ENCODE results near the gene CYP11A1.

GRCh38 chr15:74337607-74338211 is 29.7 kb downstream of the CYP11A1 start:
- TF ChIP-seq CTCF (IDR thresholded peaks at IDR 0.05 in 4 of 5, conservative IDR thresholded peaks at IDR 0.05 in 1 of 5) (no peak), POLR2A (IDR thresholded peaks at IDR 0.05) (no peak)

All from gastrocnemius medialis (tissue), 4 donors.